GM18868 (cell line): ENCODE measurements around the gene SGIP1.
"Not testable (repeated sequence)": the region's sequence is repeated elsewhere in the genome, so short reads cannot be mapped to it uniquely, and the experiment has no call there.

Experiments
- ATAC-seq: cut with Tn5 transposase; IDR thresholded peaks from one replicate; pipeline ENCODE4 v1.9.1; 2021; ENCODE audit warnings: mild to moderate bottlenecking, moderate library complexity; ENCODE audit not compliant: unreplicated experiment

The SGIP1 gene

DNA sequence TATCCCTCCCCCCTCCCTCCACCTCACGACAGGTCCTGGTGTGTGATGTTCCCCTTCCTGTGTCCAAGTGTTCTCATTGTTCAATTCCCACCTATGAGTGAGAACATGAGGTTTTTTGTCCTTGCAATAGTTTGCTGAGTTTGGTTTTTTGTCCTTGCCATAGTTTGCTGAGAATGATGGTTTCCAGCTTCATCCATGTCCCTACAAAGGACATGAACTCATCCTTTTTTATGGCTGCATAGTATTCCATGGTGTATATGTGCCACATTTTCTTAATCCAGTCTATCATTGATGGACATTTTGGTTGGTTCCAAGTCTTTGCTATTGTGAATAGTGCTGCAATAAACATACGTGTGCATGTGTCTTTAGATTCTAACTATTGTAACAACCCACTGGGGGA, 261.9 kb downstream of the SGIP1 start:
- ATAC-seq = not testable (repeated sequence)
